Retinal pigment epithelial cell (primary cell): ENCODE data around the gene CR1L.
"Not testable (repeated sequence)": the region's sequence is repeated elsewhere in the genome, so short reads cannot be mapped to it uniquely, and the experiment has no call there.

Source experiments
- DNase-seq: peaks from one replicate; pipeline ENCODE4 v3.0.0-alpha.2; 2010; ENCODE audit warnings: low read depth
- H3K4me3 ChIP-seq: 2 replicates; pipeline ENCODE4 v1.5.1; 2011; ENCODE audit warnings: mild to moderate bottlenecking, low read length, control low read depth, moderate library complexity
- CTCF ChIP-seq: conservative IDR thresholded peaks from 2 replicates; pipeline ENCODE4 v1.5.1; 2011; ENCODE audit warnings: low read depth, low read length, control low read depth, inconsistent platforms

Gene CR1L

GRCh38 chr1:207620543-207620893 is 24.4 kb upstream of the CR1L start:
- TF ChIP-seq CTCF: no peak
- H3K4me3 ChIP-seq: no peak overlapping the region
- no peak for DNase-seq

GRCh38 chr1:207625504-207626071 is 19.3 kb upstream of the CR1L start:
- not testable (repeated sequence) for H3K4me3 ChIP-seq, DNase-seq

GRCh38 chr1:207626972-207627337 is 18.0 kb upstream of the CR1L start:
- no peak for DNase-seq
- no peak overlapping the region for H3K4me3 ChIP-seq

GRCh38 chr1:207627496-207627895 is 17.4 kb upstream of the CR1L start:
- H3K4me3 ChIP-seq: no peak overlapping the region
- DNase-seq: no peak
- TF ChIP-seq CTCF: no peak

More at GRCh38 chr1:207626972-207627337, 18.0 kb upstream of the CR1L start:
- TF ChIP-seq CTCF: no peak

- no peak for DNase-seq
- no peak overlapping the region for H3K4me3 ChIP-seq
- no peak for TF ChIP-seq CTCF
Observed at GRCh38 chr1:207628776-207629175, 16.2 kb upstream of the CR1L start.

GRCh38 chr1:207631137-207631536 is 13.8 kb upstream of the CR1L start:
- no peak for TF ChIP-seq CTCF
- H3K4me3 ChIP-seq: no peak overlapping the region
- no peak for DNase-seq

GRCh38 chr1:207633226-207633625 is 11.7 kb upstream of the CR1L start:
- TF ChIP-seq CTCF: no peak
- no peak for DNase-seq
- H3K4me3 ChIP-seq: no peak overlapping the region

- DNase-seq, H3K4me3 ChIP-seq: not testable (repeated sequence)
Observed at GRCh38 chr1:207633699-207634289, 11.1 kb upstream of the CR1L start.

- not testable (repeated sequence) for DNase-seq, H3K4me3 ChIP-seq
Observed at GRCh38 chr1:207634293-207634692, 10.6 kb upstream of the CR1L start.

- DNase-seq, H3K4me3 ChIP-seq: not testable (repeated sequence)
Observed at GRCh38 chr1:207635569-207636186, 9.3 kb upstream of the CR1L start.

- not testable (repeated sequence) for DNase-seq, H3K4me3 ChIP-seq
Observed at GRCh38 chr1:207638487-207639145, 6.3 kb upstream of the CR1L start.

GRCh38 chr1:207639362-207639761 is 5.6 kb upstream of the CR1L start:
- DNase-seq, H3K4me3 ChIP-seq: not testable (repeated sequence)
